ENCODE results near the gene SRRM2. TPM values are rescaled to one million over a fixed set of nuclear protein-coding genes. Genes with fewer than 3 reads are reported as not detected.

SRRM2 gene
- total and polyA plus RNA-seq, 4 donors: 316 to 589 (median 447) TPM

- ATAC-seq (ENCODE audit: insufficient read depth, low FRiP score): no peak
- Histone ChIP-seq H3K9me3 (ENCODE audit: control insufficient read depth in 4 of 4, insufficient read depth in 3 of 4, low read length in 3 of 4) (no peaks in the 10 kb centered on the region), H3K4me1 (ENCODE audit: control insufficient read depth in 5 of 5, insufficient read depth in 5 of 5, low read length in 5 of 5) (peaks cover 2 to 16% (median 8%) of the 10 kb centered on the region in 5 donors), H3K27ac (ENCODE audit: low read depth in 1 of 2, low read length in 1 of 2) (no peak overlapping the region), H3K9ac (ENCODE audit: insufficient read depth in 1 of 2, low read length in 2 of 2) (no peak overlapping the region), H3K4me3 (no peak overlapping the region), H3K36me3 (ENCODE audit: control insufficient read depth in 4 of 4, insufficient read depth in 4 of 4, low read length in 4 of 4) (peaks cover 16 to 56% (median 45%) of the 10 kb centered on the region in 4 donors), H3K27me3 (ENCODE audit: control insufficient read depth in 3 of 3, insufficient read depth in 3 of 3, low read length in 2 of 3) (no peaks in the 10 kb centered on the region)
- WGBS, 2 donors: 87 to 88% methylated on average over 12 of the region's 12 CpGs
- no peak for DNase-seq
- TF ChIP-seq CTCF (IDR thresholded peaks at IDR 0.05; ENCODE audit: control extremely low read depth, extremely low read depth): no peak
Observed at GRCh38 chr16:2773188-2773968, 20.9 kb downstream of the SRRM2 start.

- 80 to 81% methylated on average over 7 of the region's 7 CpGs for WGBS, 2 donors
- ATAC-seq (ENCODE audit: insufficient read depth, low FRiP score) (no peak), DNase-seq (no peak)
- Histone ChIP-seq H3K9me3 (ENCODE audit: control insufficient read depth in 4 of 4, insufficient read depth in 3 of 4, low read length in 3 of 4) (no peaks in the 10 kb centered on the region), H3K36me3 (ENCODE audit: control insufficient read depth in 4 of 4, insufficient read depth in 4 of 4, low read length in 4 of 4) (peaks cover 12 to 47% (median 36%) of the 10 kb centered on the region in 4 donors), H3K27ac (ENCODE audit: low read depth in 1 of 2, low read length in 1 of 2) (no peak overlapping the region), H3K9ac (ENCODE audit: insufficient read depth in 1 of 2, low read length in 2 of 2) (no peak overlapping the region), H3K4me3 (no peak overlapping the region), H3K27me3 (ENCODE audit: control insufficient read depth in 3 of 3, insufficient read depth in 3 of 3, low read length in 2 of 3) (no peaks in the 10 kb centered on the region), H3K4me1 (ENCODE audit: control insufficient read depth in 5 of 5, insufficient read depth in 5 of 5, low read length in 5 of 5) (peaks cover 2 to 18% (median 12%) of the 10 kb centered on the region in 5 donors)
- TF ChIP-seq CTCF (IDR thresholded peaks at IDR 0.05; ENCODE audit: control extremely low read depth, extremely low read depth): no peak
Observed at GRCh38 chr16:2774161-2774891, 21.9 kb downstream of the SRRM2 start.

- no peaks in the 10 kb centered on the region for H3K27me3 ChIP-seq (ENCODE audit: control insufficient read depth in 3 of 3, insufficient read depth in 3 of 3, low read length in 2 of 3)
- no peak overlapping the region for H3K9ac ChIP-seq (ENCODE audit: insufficient read depth in 1 of 2, low read length in 2 of 2)
- H3K27ac ChIP-seq (ENCODE audit: low read depth in 1 of 2, low read length in 1 of 2): no peak overlapping the region
- no peak for TF ChIP-seq CTCF (IDR thresholded peaks at IDR 0.05; ENCODE audit: control extremely low read depth, extremely low read depth)
- no peak for ATAC-seq (ENCODE audit: insufficient read depth, low FRiP score)
- no peak for DNase-seq
- H3K9me3 ChIP-seq (ENCODE audit: control insufficient read depth in 4 of 4, insufficient read depth in 3 of 4, low read length in 3 of 4): no peaks in the 10 kb centered on the region
- H3K4me3 ChIP-seq: no peak overlapping the region
- H3K4me1 ChIP-seq (ENCODE audit: control insufficient read depth in 5 of 5, insufficient read depth in 5 of 5, low read length in 5 of 5): peaks cover 2 to 18% (median 12%) of the 10 kb centered on the region in 5 donors
- H3K36me3 ChIP-seq (ENCODE audit: control insufficient read depth in 4 of 4, insufficient read depth in 4 of 4, low read length in 4 of 4): peaks cover 8 to 38% (median 28%) of the 10 kb centered on the region in 4 donors
- 82 to 83% methylated on average over 7 of the region's 7 CpGs for WGBS, 2 donors
Observed at GRCh38 chr16:2775131-2775716, 22.8 kb downstream of the SRRM2 start.
